ENCODE measurements around the gene DNAJC24. TPM values are rescaled to one million over a fixed set of nuclear protein-coding genes. Genes with fewer than 3 reads are reported as not detected.

The DNAJC24 gene
- 9.4 to 10.5 TPM (median 10.0 TPM) in 5 replicates for total RNA-seq (2022; extraction: Qiagen RNA extraction)

GRCh38 chr11:31369348-31370329 lies at the start of gene DNAJC24, which contains the start of gene DCDC1:
Gene DNAJC24 (plus strand): TSS chr11:31369860. CDS start chr11:31370749, 889 bp downstream.
Gene DCDC1 (minus strand): TSS chr11:31369739. CDS start chr11:31328280, 41,459 bp downstream.

Other genes starting within 250 kb of the DNAJC24 start
- gene DCDC1, start 121 bp upstream of the DNAJC24 start, total RNA-seq (2022; extraction: Qiagen RNA extraction), result 0.38 to 0.77 TPM (median 0.59 TPM) in 5 replicates
- 43.3 to 108 TPM (median 45.0 TPM) in 5 replicates for gene IMMP1L, start 139.8 kb downstream of the DNAJC24 start, total RNA-seq (2022; extraction: Qiagen RNA extraction)
- 6.3 to 9.6 TPM (median 8.5 TPM) in 5 replicates for gene ELP4, start 139.9 kb downstream of the DNAJC24 start, total RNA-seq (2022; extraction: Qiagen RNA extraction)